ENCODE results near the gene CTBP1.

The CTBP1 gene

DNA sequence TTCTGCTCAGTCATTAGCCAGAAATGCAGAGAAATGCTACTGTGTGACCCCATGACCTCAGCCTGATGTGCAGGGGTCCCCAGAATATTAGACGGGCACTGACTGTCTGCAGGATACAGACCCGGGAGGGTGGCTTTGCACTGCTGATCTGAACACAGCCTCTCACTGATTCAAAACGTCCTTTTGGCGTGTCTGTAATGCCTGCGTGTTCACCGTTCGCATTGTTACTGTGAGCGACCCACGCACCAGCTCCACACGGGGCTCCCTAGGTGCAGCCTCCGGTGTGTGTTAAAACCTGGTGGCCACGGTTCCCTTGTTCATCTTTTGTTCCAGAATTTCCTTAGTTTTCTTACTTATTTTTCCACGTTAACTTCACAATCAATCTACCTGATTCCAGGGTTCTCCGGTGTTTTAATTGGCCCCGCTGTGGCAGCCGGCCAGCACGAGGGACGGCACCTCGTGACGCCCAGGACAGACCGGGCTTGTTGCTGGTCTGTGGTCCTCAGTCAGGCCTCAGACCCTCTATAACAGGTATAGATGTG is 44.6 kb downstream of the CTBP1 start:
- peaks cover 53% of the 10 kb centered on the region for H3K4me1 Mint-ChIP-seq
- H3K4me3 Mint-ChIP-seq = no peak overlapping the region
- peaks cover 10% of the 10 kb centered on the region for H3K27me3 Mint-ChIP-seq (ENCODE audit: low read depth)
- H3K9me3 Mint-ChIP-seq = no peaks in the 10 kb centered on the region
- peaks cover 4% of the 10 kb centered on the region for H3K36me3 Mint-ChIP-seq (ENCODE audit: low read depth)
- H3K27ac Mint-ChIP-seq = peak overlapping the region; percentile 65 to 94 (median 87)
- TF ChIP-seq, protein P1, sequence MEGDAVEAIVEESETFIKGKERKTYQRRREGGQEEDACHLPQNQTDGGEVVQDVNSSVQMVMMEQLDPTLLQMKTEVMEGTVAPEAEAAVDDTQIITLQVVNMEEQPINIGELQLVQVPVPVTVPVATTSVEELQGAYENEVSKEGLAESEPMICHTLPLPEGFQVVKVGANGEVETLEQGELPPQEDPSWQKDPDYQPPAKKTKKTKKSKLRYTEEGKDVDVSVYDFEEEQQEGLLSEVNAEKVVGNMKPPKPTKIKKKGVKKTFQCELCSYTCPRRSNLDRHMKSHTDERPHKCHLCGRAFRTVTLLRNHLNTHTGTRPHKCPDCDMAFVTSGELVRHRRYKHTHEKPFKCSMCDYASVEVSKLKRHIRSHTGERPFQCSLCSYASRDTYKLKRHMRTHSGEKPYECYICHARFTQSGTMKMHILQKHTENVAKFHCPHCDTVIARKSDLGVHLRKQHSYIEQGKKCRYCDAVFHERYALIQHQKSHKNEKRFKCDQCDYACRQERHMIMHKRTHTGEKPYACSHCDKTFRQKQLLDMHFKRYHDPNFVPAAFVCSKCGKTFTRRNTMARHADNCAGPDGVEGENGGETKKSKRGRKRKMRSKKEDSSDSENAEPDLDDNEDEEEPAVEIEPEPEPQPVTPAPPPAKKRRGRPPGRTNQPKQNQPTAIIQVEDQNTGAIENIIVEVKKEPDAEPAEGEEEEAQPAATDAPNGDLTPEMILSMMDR (IDR thresholded peaks at IDR 0.05; ENCODE audit: unreplicated experiment in 3 of 3) = no peak

DNA sequence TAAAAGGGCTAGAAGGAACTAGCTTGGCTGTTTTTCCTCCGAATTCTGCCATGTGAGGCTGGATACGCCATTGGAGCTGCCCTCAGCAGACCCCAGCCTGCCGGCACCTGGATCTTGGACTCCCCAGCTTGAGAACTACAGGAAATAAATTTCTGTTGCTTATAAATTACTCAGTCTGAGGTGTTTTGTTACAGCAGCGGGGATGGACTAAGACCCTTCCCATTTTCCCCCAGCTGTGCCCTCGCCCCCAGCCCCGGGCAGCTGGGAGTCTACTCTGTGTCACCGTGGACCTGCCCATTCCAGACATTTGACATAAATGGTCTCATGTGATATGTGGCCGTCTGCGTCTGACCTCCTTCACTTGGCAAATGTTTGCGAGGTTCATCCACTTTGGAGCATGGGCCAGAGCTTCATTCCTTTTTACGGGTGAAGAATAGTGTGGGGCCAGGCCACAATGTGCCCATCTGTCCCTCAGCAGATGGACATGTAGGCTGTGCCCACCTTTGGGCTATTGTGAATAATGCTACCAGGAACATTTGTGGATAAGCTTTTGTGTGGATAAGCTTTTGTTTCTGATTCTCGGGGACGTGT is 45.8 kb downstream of the CTBP1 start:
- H3K27me3 Mint-ChIP-seq (ENCODE audit: low read depth) = peaks cover 10% of the 10 kb centered on the region
- H3K9me3 Mint-ChIP-seq = no peaks in the 10 kb centered on the region
- H3K36me3 Mint-ChIP-seq (ENCODE audit: low read depth) = peaks cover 4% of the 10 kb centered on the region
- H3K4me3 Mint-ChIP-seq = no peak overlapping the region
- peaks cover 49% of the 10 kb centered on the region for H3K4me1 Mint-ChIP-seq
- H3K27ac Mint-ChIP-seq = peak overlapping the region in 2 of 3 experiments; percentile 87 to 94
- TF ChIP-seq, protein P1 (IDR thresholded peaks at IDR 0.05; ENCODE audit: unreplicated experiment in 3 of 3) = no peak

DNA sequence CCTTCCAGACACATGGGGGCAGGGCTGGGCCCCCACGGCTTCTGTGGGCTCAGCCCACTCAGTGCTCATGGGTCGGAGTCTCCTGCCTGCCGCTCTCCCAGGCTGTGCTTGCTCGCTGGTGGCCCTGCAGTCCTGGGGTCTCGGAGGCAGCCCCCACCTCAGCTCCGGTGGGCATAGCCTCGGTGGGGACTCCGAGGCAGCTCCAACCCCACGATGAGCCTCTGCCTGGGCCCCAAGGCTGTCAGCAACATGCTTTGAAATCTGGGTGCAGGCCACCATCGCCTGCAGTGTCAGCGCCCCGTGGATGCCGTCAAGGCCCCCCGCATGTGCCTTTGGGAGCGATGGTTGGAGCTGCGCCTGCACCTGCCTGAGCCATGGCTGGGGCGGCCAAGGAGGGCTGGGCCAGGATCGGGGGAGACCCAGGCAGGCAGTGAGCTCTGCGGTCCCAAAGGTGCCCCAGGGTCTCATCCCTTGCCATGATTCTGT is 46.4 kb downstream of the CTBP1 start:
- TF ChIP-seq, protein P1 (IDR thresholded peaks at IDR 0.05; ENCODE audit: unreplicated experiment in 3 of 3) = no peak
- Mint-ChIP-seq H3K27ac (peak overlapping the region; percentile 73 to 94 (median 89)), H3K4me1 (peaks cover 47% of the 10 kb centered on the region), H3K4me3 (no peak overlapping the region), H3K27me3 (ENCODE audit: low read depth) (peaks cover 10% of the 10 kb centered on the region), H3K36me3 (ENCODE audit: low read depth) (peaks cover 4% of the 10 kb centered on the region), H3K9me3 (no peaks in the 10 kb centered on the region)

DNA sequence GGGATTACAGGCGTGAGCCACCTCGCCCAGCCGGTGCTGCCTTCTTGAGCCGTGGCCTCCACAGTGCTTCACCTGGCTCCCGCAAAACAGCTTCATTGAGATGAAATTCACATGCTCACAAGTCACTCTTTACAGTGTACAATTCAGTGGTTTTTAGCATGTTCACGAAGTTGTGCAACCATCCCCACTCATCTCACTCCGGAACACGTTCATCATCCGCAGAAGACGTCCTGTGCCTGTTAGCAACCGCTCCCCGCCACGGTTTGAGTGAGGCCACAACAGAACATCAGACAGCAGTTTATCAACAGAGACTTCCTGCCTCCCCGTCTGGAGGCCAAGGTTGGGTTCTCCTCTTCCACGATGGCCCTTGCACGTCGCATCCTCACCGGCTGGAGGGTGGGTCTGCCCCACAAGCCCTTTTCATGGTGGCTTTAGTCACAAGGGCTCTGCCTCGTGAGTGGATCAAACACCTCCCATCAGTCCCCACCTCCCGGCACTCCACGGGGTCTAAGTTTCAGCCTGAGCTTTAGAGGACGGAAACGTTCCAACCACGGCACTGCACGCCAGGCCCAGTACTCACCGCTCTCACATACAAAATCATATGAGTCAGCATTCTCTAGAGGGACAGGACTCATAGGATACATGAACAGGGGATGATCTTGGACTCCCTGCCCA is 46.9 kb downstream of the CTBP1 start:
- Mint-ChIP-seq H3K36me3 (ENCODE audit: low read depth) (peaks cover 4% of the 10 kb centered on the region), H3K4me1 (peaks cover 50% of the 10 kb centered on the region), H3K9me3 (no peaks in the 10 kb centered on the region), H3K27ac (peak overlapping the region; percentile 73 to 94 (median 89)), H3K27me3 (ENCODE audit: low read depth) (peaks cover 10% of the 10 kb centered on the region), H3K4me3 (peak overlapping the region in 2 of 3 experiments; percentile 60 to 68)
- TF ChIP-seq, protein P1 (IDR thresholded peaks at IDR 0.05; ENCODE audit: unreplicated experiment in 3 of 3) = no peak

DNA sequence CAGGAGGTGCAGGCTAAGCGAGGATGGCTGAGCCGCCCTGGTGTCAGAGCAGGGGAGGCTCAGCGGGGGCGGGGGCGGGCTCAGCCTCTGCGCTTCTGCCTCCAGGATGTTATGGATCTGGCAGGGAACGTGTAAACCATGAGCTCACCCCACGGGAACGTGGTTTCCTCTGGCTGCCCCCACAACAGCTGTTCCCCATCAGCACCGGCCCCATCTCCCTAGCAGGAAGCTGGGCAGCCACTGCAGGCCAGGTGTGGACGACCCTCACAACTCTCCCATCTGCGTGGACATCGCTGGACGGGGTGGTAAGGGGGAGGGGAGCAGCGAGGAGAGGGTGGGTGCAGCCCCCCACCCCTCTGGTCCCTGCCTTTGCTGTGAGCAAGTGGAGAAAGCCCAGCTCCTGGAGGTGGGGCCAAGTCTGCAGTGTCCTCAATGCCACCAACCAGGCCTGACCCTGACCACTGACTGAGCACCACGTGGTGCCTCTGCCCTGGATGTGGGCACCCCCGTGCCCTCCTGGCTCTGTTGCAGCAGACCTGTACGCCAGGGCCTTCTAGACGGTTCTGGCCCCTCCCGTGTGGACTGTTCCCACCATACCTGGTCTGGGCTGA is 48.4 kb downstream of the CTBP1 start:
- Mint-ChIP-seq H3K27ac (peak overlapping the region in 2 of 3 experiments; percentile 77 to 80), H3K9me3 (no peaks in the 10 kb centered on the region), H3K4me1 (peaks cover 50% of the 10 kb centered on the region), H3K27me3 (ENCODE audit: low read depth) (peaks cover 10% of the 10 kb centered on the region), H3K36me3 (ENCODE audit: low read depth) (peaks cover 4% of the 10 kb centered on the region), H3K4me3 (no peak overlapping the region)
- TF ChIP-seq, protein P1 (IDR thresholded peaks at IDR 0.05; ENCODE audit: unreplicated experiment in 3 of 3) = no peak
